ENCODE data around the gene CYLD. TPM values are rescaled to one million over a fixed set of nuclear protein-coding genes. Genes with fewer than 3 reads are reported as not detected.

Gene CYLD
- total RNA-seq, 1 experiment from 2014 or later, result 11.9 TPM

DNA sequence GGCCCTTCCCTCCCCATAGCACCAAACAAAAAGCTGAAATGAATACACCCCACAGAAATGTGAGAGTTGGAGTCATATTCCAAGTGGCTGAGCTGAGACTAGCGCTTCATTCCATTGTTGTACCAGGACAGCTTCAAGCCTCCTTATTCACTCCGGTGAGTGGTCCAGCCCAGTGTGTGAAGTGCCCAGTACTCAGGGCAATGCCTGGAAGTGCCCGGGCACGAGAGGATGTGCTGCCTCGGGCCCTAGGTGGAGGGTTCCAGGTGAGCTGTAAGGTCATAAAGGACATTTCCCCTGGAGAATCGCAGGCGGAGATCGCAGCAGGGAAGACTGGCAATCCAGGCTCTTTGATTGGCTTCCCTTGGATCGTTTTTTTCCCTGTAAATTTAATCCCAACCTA is 5.4 kb upstream of the CYLD start (continued):
- TF ChIP-seq ATF3 (IDR thresholded peaks at IDR 0.05) (no peak), JUND (IDR thresholded peaks at IDR 0.05) (no peak), ZNF274 (IDR thresholded peaks at IDR 0.05; ENCODE audit: low read depth, low read length) (no peak), POLR2AphosphoS5 (IDR thresholded peaks at IDR 0.05; ENCODE audit: low read depth, low read length) (no peak)

GRCh38 chr16:50737420-50737959 is 4.4 kb upstream of the CYLD start:
- Histone ChIP-seq H3K27me3 (ENCODE audit: insufficient read depth, low read length) (no peaks in the 10 kb centered on the region), H4K20me1 (ENCODE audit: insufficient read depth) (no peaks in the 10 kb centered on the region), H3K4me2 (ENCODE audit: low read length) (no peak overlapping the region), H3K79me2 (ENCODE audit: insufficient read depth, low read length) (no peaks in the 10 kb centered on the region), H3K9me3 (ENCODE audit: control insufficient read depth in 1 of 2, insufficient read depth in 1 of 2, low read depth in 1 of 2, low read length in 2 of 2) (no peaks in the 10 kb centered on the region), H3K27ac (ENCODE audit: low read depth, low read length) (no peak overlapping the region), H2AFZ (ENCODE audit: low read depth, low read length, poor library complexity, severe bottlenecking) (no peak overlapping the region), H3K36me3 (ENCODE audit: control insufficient read depth in 1 of 2, insufficient read depth in 2 of 2, low read length in 2 of 2) (no peaks in the 10 kb centered on the region), H3K4me1 (ENCODE audit: control insufficient read depth in 1 of 2, insufficient read depth in 2 of 2, low read length in 2 of 2) (peaks cover 2 to 8% of the 10 kb centered on the region in 2 experiments; a peak in 2 of 4 replicates), H3K9me2 (ENCODE audit: insufficient read depth) (no peaks in the 10 kb centered on the region), H3K9ac (ENCODE audit: low read length) (no peak overlapping the region), H3K4me3 (replicated peaks in 1 of 2; ENCODE audit: low read depth in 1 of 2, low read length in 2 of 2) (no peak overlapping the region)
- DNase-seq (ENCODE audit: low read depth, low spot score) (no peak), ATAC-seq (no peak)
- ChIA-PET CTCF (no interaction called here), RAD21 (ENCODE audit: low non-redundant PET in 1 of 2, low total read pairs in 2 of 2, uncharacterized antibody in 2 of 2, unreplicated experiment in 2 of 2) (no interaction called here), POLR2A (no interaction called here)
- intact Hi-C loops (cut with micrococcal nuclease), result no loop called here
- BruUV-seq (replicated peaks), result no TSS peak
- TF ChIP-seq SRF (IDR thresholded peaks at IDR 0.05; ENCODE audit: low read depth) (no peak), ZNF274 (IDR thresholded peaks at IDR 0.05; ENCODE audit: low read depth, low read length) (no peak), SP1 (IDR thresholded peaks at IDR 0.05; ENCODE audit: low read depth) (no peak), ZFX (IDR thresholded peaks at IDR 0.05) (no peak), CTCF (IDR thresholded peaks at IDR 0.05 in 2 of 3, conservative IDR thresholded peaks at IDR 0.05 in 1 of 3; ENCODE audit: borderline replicate concordance in 1 of 3, insufficient read depth in 1 of 3, low read depth in 2 of 3, low read length in 2 of 3) (no peak), EZH2phosphoT487 (IDR thresholded peaks at IDR 0.05; ENCODE audit: borderline replicate concordance) (no peak), RAD21 (IDR thresholded peaks at IDR 0.05; ENCODE audit: low read depth) (no peak), YY1 (IDR thresholded peaks at IDR 0.05; ENCODE audit: extremely low read depth, insufficient replicate concordance, low read depth, low read length) (no peak), ATF3 (IDR thresholded peaks at IDR 0.05) (no peak), JUND (IDR thresholded peaks at IDR 0.05) (no peak)
